HG03139 (cell line): ENCODE data around the gene FSHR.

Source experiments
- ATAC-seq: cut with Tn5 transposase; IDR thresholded peaks from one replicate; pipeline ENCODE4 v1.9.1; 2021; ENCODE audit not compliant: unreplicated experiment

Gene FSHR

DNA sequence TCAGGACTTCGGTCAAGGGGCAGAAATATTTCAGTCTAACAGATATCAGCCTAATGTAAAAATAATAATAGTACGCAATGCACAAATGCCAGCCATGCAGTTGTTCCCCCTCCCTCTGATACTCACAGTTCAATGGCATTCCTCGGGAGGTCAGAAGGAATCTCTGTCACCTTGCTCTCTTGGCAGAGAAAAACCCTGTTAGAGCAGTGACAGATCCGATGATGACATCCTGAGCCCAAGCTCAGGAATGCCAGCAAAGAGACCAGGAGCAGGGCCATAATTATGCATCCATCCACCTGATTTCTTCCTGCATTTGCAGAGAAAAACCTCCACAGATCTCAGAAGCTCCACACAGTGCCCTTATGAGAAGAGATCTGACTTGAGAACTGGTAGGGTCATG lies at the start of gene FSHR:
Gene FSHR (minus strand): TSS at position 376 of the 400 bp plus-strand sequence. CDS start 98 bp downstream, at position 278.
- ATAC-seq = no peak

DNA sequence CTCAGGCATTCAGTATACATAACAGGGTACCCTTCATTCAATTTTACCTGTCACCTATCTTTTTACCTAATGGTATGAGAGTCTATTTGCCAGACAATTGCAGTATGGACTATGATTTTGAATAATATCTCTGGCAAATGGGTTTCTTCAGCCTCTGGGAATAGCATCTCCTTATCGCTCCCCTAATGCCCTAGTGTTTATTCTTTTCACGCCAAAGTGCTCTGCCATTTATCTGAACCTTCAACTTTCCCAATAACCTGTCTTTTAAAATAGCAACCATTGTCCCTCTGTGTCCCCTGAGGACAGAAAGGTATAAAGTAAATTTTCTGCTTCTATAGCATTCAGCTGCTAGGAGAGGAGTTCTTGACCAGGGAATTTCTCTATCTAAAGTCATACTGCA lies 45.0 kb upstream of the FSHR start:
- ATAC-seq = no peak

DNA sequence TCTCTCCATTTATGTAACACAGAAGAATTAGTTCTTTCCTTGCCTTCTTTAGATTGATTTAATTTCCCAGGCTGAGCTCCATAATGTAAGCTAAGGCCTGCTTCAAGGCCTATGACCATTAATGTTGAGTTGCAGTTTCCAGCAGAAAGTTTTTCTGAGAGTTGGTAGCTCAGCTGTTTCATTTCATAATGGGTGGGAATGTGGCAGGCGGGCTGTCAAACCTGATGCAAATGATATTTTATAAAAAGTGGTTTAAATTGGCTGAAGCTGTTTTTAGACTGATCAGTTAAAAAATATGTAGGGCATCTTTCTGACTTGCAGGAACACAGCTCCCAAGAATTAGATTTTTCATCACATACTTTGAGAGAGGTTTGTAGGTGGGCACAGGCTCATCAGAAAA lies 40.4 kb upstream of the FSHR start:
- ATAC-seq = no peak

- no peak for ATAC-seq
Observed at GRCh38 chr2:49192036-49192435, 37.7 kb upstream of the FSHR start.

- ATAC-seq = no peak
Observed at GRCh38 chr2:49189512-49190225, 35.4 kb upstream of the FSHR start.

- no peak for ATAC-seq
Observed at GRCh38 chr2:49186050-49186648, 31.8 kb upstream of the FSHR start.

DNA sequence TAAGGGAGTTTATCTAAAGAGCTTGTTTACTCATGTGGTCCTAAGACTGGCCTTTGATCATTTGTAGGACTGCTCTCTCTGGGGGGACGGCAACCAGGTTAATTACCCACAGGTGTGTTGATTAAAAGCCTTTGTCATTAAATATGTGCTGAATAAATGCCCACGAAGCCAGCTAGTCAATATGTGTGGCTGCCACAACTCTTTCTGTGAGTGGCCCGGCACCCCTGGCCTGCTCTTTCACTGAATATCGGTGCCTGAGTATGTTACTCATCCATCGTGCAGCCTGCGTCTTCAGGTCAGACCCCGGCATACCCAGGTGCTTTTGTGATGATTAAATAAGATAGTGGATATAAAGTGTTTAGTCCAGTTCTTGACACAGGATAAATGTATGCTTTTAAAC lies 24.3 kb upstream of the FSHR start:
- no peak for ATAC-seq

DNA sequence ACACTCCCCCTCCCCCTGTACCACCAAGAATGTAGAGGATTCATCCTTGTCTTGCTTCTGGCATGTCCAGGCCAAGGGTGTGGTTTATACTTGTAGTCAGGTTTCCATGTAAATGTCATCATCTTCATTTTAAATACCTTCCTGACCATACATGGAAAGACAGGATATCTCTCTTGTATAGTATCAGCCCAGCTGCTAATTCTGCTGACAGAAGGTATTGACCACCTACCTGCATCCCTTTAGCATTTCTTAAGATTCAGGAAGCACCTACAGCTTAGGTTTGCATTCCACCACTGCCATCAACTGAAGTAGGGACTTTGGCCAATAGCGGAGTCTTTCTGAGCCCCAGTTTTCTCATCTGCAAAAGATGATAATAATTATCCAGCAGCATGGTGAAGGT lies 22.9 kb upstream of the FSHR start:
- no peak for ATAC-seq

DNA sequence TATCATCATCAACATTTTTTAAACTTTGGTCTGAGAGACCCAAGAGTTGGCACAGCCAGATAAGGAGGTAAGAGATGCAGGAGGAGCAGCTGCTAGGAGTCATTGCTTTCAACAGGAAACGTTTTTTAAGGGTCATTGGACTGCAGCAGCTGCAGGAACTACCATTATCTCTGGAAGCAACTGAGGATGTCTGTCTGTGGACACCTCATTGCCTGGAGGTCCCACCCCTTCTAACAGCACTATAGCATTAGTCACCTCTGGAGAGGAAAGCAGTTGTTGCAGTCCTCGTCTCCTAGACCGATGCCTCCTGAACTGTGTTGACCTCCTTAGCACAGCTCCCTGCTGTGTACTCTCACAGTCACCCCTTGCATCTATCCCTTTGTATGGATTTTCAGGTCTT lies 21.5 kb upstream of the FSHR start:
- no peak for ATAC-seq

- no peak for ATAC-seq
Observed at GRCh38 chr2:49174750-49175149, 20.4 kb upstream of the FSHR start.

GRCh38 chr2:49167131-49167530 lies 12.8 kb upstream of the FSHR start:
- no peak for ATAC-seq

- no peak for ATAC-seq
Observed at GRCh38 chr2:49165662-49166061, 11.3 kb upstream of the FSHR start.

DNA sequence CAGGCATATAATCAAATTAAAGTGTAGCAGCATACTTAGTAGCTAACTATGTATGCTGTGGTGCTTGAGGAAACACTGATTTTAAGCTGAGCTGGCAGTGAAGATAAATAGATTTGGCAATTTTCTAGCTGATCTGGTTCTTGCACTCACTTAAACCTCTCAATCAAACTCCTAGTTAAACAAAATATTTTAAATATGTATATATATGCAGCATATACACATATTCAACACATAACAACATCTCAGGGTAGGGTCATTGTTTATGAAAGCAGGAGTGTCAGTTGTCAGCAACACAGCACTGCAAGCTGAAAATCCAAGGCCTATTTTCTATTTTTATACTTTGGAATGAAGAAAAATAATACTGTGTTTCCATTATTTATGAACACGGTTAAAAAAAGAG lies 10.4 kb upstream of the FSHR start:
- no peak for ATAC-seq

- ATAC-seq = no peak
Observed at GRCh38 chr2:49162151-49162550, 7.8 kb upstream of the FSHR start.

GRCh38 chr2:49154891-49155290 lies 576 bp upstream of the FSHR start:
- no peak for ATAC-seq

DNA sequence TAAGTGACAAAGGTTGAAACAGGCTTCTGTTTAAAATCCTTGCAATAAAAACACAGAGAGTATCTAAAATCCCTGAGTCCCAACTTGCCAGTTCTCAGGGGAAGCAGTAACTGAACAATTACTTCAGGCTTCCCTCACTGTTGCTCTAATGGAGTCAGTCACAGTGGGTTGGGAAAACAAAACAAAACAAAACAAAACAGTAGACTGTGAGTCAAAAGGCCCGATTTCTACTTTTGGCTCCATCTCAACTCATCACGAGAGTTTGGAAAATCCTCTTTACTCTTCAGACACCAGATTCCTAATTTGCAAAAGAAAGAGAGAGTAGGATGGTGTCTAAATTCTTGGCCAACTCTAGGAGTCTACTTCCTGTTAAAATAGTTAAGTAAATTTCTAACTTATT lies 1.1 kb downstream of the FSHR start:
- no peak for ATAC-seq

- ATAC-seq = no peak
Observed at GRCh38 chr2:49152824-49153223, 1.5 kb downstream of the FSHR start.

DNA sequence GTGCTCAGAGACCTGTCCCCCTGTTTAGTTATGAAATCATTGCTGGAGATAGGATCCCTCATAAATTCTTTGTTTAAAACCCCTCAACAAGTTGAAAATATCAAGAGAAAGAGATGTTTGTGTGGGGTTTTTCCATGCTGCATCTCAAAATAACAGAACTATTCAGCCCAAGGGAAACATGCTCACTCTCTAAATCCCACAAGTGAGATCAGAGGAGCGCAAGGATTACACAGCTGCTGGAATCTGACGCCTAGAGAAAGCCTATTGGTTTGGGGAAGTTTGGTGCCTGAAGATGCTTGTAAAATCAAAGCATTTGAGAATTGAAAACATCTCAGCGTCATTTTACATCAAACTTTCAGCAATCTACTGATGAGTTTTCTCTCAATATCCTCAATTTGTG lies 7.9 kb downstream of the FSHR start:
- ATAC-seq = no peak

DNA sequence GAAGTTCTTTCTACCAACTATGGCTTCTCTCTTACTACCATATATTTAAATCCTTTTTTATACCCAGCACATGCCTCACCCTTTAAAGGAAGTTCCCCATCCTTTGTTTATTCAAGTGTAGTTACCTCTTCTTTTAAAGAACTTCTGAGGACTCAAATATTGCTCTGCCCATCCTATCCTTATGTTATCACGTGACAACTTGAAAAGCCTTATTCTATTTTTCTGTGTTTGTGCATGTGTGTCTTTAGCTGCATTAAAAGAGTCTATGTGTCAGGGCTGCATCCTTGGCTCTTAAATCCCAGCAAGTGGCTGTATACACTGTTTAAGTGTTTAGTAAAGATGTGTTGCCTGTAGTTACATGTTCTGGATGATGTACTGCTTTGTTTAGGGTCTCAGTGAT lies 22.5 kb downstream of the FSHR start:
- ATAC-seq = no peak

GRCh38 chr2:49129034-49129433 lies 25.3 kb downstream of the FSHR start:
- ATAC-seq = no peak

DNA sequence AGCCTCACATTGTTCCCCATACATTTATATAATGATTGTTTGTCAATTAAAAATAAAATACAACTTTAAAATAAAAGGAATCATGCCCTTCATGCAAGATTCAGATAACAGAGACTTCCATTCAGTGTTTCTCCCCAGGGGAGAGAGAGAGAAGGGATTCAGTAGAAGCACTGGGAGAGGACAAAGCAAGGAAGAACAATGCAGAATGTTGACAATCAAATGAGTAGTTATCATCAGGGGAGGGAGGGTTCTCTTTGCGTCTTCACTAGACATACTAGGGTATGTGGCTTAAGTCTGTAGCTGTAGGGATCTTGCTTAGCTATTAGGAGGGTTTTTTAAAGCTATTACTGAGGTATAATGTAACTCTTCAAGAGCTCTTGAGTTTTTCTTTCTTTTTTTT lies 30.7 kb downstream of the FSHR start:
- no peak for ATAC-seq

- ATAC-seq = no peak
Observed at GRCh38 chr2:49122107-49122506, 32.2 kb downstream of the FSHR start.

DNA sequence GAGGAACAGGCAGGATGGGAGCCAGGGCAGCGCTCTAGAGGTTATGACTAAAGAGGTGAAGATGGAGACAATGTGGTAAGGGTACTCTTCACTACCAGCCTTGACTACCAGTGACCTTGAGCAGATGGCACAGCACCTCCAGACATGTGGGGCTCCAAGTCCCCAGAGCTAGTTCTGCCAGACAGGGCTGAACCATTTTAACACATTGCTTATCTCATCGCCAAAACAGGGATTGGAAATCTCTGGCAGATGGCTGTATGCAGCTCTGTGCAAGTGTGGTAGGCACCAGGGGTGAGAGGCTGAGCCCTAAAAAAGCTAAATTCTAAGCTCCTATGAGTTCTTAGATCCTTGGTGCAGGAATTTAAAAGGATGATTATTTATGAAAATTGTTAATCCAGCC lies 41.3 kb downstream of the FSHR start:
- ATAC-seq = no peak
